ENCODE data around the gene RNF220. TPM values are rescaled to one million over a fixed set of nuclear protein-coding genes. Genes with fewer than 3 reads are reported as not detected.

Gene RNF220
- polyA plus RNA-seq, 12 donors = 36.9 to 80.5 (median 52.6) TPM; not detected in 1

- no peak for DNase-seq
Observed at GRCh38 chr1:44405798-44406736, 1.0 kb downstream of the RNF220 start.

DNA sequence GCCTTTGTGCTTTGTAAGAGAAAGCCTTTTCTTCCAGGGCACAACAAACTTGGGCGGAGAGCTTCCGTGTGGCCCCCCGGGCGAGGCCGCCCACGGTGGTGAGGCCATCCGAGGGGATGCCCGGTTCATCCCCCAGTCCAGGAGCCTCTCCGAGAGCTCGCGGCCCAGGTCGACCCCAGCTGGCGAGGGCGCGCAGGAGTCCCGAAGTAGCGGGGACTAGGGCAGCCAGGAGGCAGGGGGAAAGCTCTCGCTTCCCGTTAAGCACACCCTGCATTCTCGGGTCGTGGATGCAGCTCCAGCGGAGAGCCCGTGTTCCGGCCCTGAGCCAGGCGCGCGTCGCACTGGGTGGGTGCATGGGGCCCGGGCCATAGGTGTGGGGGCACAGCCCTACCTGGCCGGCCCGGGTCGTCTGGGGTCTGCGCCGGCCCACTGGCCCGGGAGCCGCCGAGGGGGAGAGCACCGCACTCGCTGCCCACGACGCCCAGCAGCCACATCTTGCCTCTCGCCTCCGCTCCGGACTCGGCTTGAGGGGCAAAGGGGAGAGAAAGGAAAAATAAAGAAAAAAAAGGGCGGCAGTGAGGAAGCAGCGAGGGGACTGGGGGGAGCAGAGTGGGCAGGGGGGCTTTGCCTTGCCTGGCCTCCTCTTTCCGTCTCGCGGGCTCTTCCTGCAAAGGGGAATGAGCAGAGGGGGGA lies 1.8 kb downstream of the RNF220 start:
- no peak for DNase-seq

DNA sequence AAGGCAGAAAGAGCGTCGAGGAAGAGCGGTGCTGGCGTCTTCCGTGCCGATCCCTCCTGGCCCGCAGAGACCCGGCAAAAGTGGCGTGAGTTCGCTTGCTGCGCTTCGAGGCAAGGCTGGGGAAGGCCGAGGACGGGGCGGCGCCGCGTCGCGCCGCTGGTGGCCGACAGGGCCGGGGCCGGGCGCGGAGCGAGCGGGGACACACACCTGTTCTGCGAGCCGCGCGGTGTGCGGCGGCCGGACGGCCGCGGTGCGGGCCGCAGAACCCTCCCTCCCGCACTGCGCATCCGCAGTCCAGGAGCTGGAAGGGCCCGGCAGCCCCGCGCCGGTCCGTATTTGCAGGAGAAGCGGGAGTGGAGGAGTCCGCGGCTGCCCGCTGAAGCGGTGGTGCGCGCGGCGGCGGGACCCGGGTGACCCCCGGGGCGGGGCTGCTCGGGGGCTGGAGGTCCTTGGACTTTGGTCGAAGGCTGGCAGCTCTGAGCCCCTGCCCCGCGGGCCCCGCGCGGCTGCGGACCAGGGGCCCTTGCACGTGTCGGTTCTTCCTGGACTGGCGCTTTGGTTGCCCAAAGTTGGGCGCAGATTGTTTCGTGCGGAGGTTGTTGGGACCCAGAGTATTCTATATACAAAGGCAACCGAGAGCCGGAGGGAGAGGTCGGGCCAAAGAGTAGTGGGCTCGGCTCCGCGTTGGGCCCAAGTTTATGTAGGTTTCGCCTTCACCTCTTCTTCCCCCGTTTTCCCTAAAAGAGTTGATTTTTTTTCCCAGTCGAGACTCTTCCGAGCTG lies 2.6 kb downstream of the RNF220 start:
- no peak for DNase-seq

- DNase-seq = no peak
Observed at GRCh38 chr1:44408212-44408582, 3.1 kb downstream of the RNF220 start.

GRCh38 chr1:44408632-44409602 lies 3.9 kb downstream of the RNF220 start:
- peak; percentile 41 for DNase-seq

GRCh38 chr1:44409757-44410156 lies 4.7 kb downstream of the RNF220 start:
- DNase-seq = no peak

GRCh38 chr1:44411861-44412260 lies 6.8 kb downstream of the RNF220 start:
- no peak for DNase-seq

- no peak for DNase-seq
Observed at GRCh38 chr1:44412601-44413000, 7.5 kb downstream of the RNF220 start.

GRCh38 chr1:44413740-44414139 lies 8.7 kb downstream of the RNF220 start:
- no peak for DNase-seq

GRCh38 chr1:44415013-44415412 lies 10.0 kb downstream of the RNF220 start:
- no peak for DNase-seq

DNA sequence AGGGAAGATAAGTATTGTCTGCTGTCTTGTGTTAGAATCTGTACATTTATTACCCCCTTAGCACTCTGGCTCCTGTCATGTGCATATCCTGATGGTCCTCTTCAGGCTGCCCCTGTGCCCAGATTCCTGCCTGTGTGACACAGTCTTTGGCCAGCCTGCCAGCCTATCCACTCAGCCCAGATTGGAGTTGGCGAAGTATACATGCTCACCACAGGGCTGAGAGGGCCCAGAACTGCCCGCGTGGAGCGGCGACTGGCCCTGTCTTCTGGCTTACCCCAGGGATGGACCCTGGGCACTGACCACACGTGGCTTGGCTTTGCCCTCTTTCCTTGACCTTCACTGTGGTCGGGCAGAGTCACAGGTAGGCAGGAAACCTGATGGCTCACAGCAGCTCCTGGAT lies 11.4 kb downstream of the RNF220 start:
- no peak for DNase-seq

GRCh38 chr1:44417351-44418021 lies 12.4 kb downstream of the RNF220 start:
- DNase-seq = peak; percentile 39

- DNase-seq = no peak
Observed at GRCh38 chr1:44418022-44418673, 13.1 kb downstream of the RNF220 start.

DNA sequence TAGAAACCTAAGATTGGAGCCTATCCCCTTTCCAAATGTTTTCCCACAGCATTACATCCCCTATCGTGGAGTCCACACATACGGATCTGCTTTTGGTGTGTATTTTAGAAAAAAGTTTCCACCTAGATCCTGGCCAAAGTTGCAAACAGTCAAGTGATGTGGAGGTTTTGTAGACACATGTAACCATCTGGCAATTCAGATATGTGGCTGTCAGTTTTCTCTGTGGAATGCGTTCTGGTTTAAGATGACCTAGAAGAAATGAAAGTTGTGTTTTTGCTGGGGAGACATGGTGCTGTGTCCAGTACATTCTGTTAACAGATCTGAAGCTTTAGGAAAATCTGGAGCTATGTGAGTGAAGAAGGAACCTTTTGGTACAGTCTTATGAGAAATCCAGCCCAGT lies 14.8 kb downstream of the RNF220 start:
- no peak for DNase-seq

GRCh38 chr1:44420535-44420934 lies 15.5 kb downstream of the RNF220 start:
- no peak for DNase-seq

DNA sequence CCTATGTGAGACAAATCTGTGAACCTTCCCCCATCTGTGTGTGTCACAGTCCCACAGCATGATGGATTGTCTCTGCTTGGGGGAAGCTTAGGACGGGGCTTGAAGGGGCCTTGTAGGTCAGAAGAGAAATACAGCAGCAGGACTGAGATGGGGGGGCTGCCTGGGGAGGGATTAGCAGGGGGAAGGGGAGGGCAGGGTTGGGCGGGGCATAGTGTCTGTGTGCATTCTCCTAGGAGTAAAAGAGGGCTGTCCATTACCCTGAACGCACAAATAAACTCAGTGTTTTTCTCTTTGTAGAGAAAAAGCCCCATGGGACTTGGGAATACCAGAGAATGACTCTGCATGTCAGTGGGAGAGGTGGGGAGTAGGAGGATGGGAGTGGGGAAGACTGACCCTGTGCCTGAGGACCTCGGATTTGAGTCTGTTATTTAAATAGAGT lies 16.4 kb downstream of the RNF220 start:
- no peak for DNase-seq

DNA sequence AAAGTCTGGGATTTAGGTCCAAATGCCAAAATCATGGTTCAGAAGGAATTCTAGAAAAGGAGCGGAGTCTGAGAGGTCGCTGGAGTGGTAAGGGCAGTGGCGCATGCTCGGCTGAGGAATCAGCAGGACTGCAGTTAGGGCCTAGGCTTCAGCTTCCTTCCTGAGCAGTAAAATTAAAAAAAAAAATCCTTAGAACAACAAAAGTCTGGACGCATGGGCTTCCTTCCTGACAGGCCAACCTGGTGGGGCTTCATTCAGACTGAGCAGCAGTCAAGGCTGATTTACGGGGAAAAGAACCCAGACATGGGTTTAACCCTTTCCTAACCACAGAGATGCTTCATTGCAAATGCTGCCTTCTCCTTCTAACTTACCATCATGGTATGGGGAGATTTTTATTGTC lies 17.1 kb downstream of the RNF220 start:
- no peak for DNase-seq

DNA sequence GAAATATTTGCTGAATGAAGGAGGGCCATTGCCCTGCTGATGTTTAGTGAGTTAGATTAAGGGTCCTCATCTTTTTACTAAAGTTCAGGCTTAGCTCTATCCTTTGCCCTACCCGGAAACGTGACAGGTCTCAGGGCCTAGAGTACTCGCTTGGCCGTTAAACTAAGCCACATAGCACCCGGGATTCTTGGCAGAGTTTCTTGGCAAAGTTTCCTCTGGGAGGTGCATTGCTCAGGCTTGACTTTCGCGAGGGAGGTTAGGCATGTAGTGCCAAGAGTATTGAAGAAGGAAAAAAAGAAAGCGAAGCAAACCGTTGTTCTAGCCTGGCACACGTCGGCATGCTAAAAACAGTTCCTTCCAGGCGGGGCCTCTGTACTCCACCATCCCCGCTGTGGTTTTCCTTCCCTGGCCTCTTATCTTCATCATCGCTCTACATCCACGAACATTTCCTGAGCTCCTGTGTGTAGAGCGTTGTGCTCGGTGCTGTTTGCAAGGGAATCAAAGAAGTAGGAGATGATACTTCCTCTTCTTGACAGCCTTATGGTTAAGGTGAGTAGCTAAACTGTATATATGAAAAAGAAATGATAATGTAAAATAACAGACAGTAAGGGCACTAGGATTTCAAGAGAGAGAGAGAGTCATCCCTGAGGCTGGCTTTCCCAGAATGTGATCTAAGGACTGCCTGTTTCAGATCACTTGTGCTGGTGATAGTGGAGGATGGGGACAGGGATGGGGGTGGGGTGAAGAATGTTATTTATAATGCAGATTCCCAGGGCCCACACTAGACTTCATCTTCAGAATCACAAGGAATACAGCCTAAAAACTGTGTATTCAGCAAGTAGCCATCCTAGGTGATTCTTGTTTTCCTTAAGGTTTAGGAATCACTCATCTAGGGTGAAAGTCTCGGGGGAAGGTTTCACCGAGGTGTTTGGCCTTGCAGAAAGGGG lies 18.8 kb downstream of the RNF220 start:
- no peak for DNase-seq

- DNase-seq = no peak
Observed at GRCh38 chr1:44424747-44425146, 19.7 kb downstream of the RNF220 start.
